ENCODE results near the gene GCM1. TPM values are rescaled to one million over a fixed set of nuclear protein-coding genes. Genes with fewer than 3 reads are reported as not detected.

Gene GCM1, protein sequence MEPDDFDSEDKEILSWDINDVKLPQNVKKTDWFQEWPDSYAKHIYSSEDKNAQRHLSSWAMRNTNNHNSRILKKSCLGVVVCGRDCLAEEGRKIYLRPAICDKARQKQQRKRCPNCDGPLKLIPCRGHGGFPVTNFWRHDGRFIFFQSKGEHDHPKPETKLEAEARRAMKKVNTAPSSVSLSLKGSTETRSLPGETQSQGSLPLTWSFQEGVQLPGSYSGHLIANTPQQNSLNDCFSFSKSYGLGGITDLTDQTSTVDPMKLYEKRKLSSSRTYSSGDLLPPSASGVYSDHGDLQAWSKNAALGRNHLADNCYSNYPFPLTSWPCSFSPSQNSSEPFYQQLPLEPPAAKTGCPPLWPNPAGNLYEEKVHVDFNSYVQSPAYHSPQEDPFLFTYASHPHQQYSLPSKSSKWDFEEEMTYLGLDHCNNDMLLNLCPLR
- not detected for total RNA-seq

DNA sequence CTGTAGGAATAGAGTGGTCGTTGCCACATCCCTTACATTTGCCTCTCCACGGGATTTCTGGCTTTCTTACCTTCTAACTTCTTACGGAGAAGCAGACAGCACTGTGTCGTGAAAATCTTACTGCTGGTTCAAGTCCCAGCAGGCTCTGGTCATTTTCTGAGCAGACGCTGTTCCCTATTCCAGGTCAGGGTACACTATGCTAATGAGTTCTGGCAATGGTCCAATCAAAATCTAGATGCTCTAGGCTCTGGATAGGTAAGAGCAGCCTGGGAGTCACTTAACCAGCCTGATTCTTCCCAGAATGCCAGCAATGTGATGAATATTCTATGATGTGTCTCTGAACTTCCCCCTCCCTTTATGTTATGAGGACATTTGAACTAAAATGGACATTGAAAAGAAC lies at the start of gene GCM1:
Gene GCM1, minus strand, starts transcription at position 158 of the 400 bp plus-strand sequence. CDS start 3,209 bp downstream, outside the sequence.
- ATAC-seq, result no peak
- in situ Hi-C loops (cut with MboI; ENCODE audit: low sequenced_read_pairs in 4 of 4), result no loop called here

DNA sequence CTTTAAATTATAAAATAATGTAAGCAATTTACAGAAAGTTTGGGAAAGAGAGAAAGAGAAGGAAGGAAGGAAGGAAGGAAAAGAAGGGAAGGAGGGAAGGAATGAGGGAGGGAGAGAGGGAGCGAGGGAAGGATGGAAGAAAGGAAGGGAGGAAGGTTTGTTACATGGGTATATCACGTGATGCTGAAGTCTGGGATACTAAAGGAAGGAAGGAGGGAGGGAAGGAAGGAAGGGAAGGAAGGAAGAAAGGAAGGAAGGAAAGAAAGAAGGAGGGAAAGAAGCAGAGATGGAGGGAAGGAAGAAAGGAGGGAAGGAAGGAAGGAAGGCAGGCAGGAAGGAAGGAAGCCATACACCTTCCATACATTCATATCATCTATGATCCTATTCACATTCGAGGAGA lies 48.9 kb upstream of the GCM1 start:
- TF ChIP-seq, protein P1, sequence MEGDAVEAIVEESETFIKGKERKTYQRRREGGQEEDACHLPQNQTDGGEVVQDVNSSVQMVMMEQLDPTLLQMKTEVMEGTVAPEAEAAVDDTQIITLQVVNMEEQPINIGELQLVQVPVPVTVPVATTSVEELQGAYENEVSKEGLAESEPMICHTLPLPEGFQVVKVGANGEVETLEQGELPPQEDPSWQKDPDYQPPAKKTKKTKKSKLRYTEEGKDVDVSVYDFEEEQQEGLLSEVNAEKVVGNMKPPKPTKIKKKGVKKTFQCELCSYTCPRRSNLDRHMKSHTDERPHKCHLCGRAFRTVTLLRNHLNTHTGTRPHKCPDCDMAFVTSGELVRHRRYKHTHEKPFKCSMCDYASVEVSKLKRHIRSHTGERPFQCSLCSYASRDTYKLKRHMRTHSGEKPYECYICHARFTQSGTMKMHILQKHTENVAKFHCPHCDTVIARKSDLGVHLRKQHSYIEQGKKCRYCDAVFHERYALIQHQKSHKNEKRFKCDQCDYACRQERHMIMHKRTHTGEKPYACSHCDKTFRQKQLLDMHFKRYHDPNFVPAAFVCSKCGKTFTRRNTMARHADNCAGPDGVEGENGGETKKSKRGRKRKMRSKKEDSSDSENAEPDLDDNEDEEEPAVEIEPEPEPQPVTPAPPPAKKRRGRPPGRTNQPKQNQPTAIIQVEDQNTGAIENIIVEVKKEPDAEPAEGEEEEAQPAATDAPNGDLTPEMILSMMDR (IDR thresholded peaks at IDR 0.05 in 4 of 5, conservative IDR thresholded peaks at IDR 0.05 in 1 of 5), result no peak
- TF ChIP-seq POLR2A (IDR thresholded peaks at IDR 0.05), result no peak
- Histone ChIP-seq H3K36me3 (no peaks in the 10 kb centered on the region), H3K9me3 (no peaks in the 10 kb centered on the region), H3K4me1 (peaks cover 0 to 2% of the 10 kb centered on the region in 2 donors), H3K27me3 (no peaks in the 10 kb centered on the region), H3K27ac (no peak overlapping the region), H3K4me3 (no peak overlapping the region)
- in situ Hi-C loops (cut with MboI; ENCODE audit: low sequenced_read_pairs in 4 of 4) (no loop called here), intact Hi-C loops (cut with DNase I; ENCODE audit: low total_unique reads) (no loop called here)
- no peak for DNase-seq
- ATAC-seq, result no peak

More for the DNA sequence above, at the start of gene GCM1:
- DNase-seq, result no peak
- intact Hi-C loops (cut with DNase I; ENCODE audit: low total_unique reads), result no loop called here
- H3K4me1 ChIP-seq, result no peaks in the 10 kb centered on the region
- H3K9me3 ChIP-seq, result no peaks in the 10 kb centered on the region
- H3K27ac ChIP-seq, result no peak within 1 kb of the TSS
- H3K27me3 ChIP-seq, result no peaks in the 10 kb centered on the region
- TF ChIP-seq POLR2A (IDR thresholded peaks at IDR 0.05), result no peak
- TF ChIP-seq, protein P1 (IDR thresholded peaks at IDR 0.05 in 4 of 5, conservative IDR thresholded peaks at IDR 0.05 in 1 of 5), result no peak
- no peaks in the 10 kb centered on the region for H3K36me3 ChIP-seq
- H3K4me3 ChIP-seq, result no peak within 1 kb of the TSS

DNA sequence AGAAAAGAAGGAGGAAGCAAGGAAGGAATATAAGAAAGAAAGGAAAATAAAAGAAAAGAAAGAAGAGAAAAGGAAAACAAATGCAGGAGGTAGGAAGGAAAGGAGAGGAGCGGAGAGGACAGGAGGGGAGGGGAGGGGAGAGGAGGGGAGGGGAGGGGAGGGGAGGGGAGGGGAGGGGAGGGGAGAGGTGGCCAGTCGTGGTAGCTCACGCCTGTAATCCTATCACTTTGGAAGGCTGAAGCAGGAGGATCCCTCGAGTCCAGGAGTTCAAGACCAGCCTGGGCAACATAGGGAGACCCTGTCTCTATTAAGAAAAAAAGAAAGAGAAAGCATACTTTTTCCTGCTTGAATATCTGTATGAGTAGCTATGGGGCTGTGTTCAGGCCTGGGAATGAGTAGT lies 46.4 kb upstream of the GCM1 start:
- Histone ChIP-seq H3K27me3 (no peaks in the 10 kb centered on the region), H3K4me1 (peaks cover 0 to 4% of the 10 kb centered on the region in 2 donors), H3K27ac (no peak overlapping the region), H3K9me3 (no peaks in the 10 kb centered on the region), H3K4me3 (no peak overlapping the region), H3K36me3 (no peaks in the 10 kb centered on the region)
- intact Hi-C loops (cut with DNase I; ENCODE audit: low total_unique reads), result no loop called here
- DNase-seq (no peak), ATAC-seq (no peak)
- in situ Hi-C loops (cut with MboI; ENCODE audit: low sequenced_read_pairs in 4 of 4), result no loop called here
- TF ChIP-seq, protein P1 (IDR thresholded peaks at IDR 0.05 in 4 of 5, conservative IDR thresholded peaks at IDR 0.05 in 1 of 5), result no peak
- no peak for TF ChIP-seq POLR2A (IDR thresholded peaks at IDR 0.05)

DNA sequence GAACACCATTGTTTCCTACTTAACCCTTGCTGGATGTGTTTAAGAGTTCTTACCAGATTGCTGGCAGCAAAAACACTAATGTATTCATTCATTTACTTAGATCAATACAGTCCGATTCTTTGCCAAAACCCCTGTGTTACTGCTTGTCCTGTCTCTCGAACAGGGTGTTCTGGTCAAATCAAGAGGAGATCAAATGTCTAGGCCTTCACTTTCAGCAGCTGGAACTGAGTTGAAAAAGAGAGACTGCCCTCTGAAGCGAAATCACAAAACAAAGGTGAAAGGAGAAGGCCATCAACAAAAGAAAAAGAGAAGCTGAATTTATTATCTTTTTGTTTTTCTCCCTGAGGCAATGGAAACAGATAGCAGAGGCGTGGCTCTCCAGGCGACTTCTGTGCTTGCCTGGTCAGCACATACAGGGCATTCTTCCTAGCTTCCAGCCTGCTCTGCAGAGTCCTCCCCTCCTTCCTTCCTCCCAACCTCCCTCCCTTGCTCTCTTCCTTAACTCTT lies 44.1 kb upstream of the GCM1 start:
- no peaks in the 10 kb centered on the region for H3K36me3 ChIP-seq
- DNase-seq, result no peak
- H3K4me1 ChIP-seq, result peaks cover 0 to 4% of the 10 kb centered on the region in 2 donors
- intact Hi-C loops (cut with DNase I; ENCODE audit: low total_unique reads) (no loop called here), in situ Hi-C loops (cut with MboI; ENCODE audit: low sequenced_read_pairs in 4 of 4) (no loop called here)
- H3K27me3 ChIP-seq, result no peaks in the 10 kb centered on the region
- ATAC-seq, result no peak
- no peak overlapping the region for H3K27ac ChIP-seq
- TF ChIP-seq, protein P1 (IDR thresholded peaks at IDR 0.05 in 4 of 5, conservative IDR thresholded peaks at IDR 0.05 in 1 of 5), result no peak
- TF ChIP-seq POLR2A (IDR thresholded peaks at IDR 0.05), result no peak
- no peaks in the 10 kb centered on the region for H3K9me3 ChIP-seq
- no peak overlapping the region for H3K4me3 ChIP-seq

Measured in gastrocnemius medialis (tissue), 4 donors.